HG03575 (cell line): Measurements from ENCODE around the gene KLHDC7A.

Source experiments
- ATAC-seq: cut with Tn5 transposase; IDR thresholded peaks from one replicate; pipeline ENCODE4 v1.9.1; 2021; ENCODE audit not compliant: unreplicated experiment, insufficient number of reproducible peaks, low FRiP score; ENCODE audit errors: extremely low read depth

KLHDC7A gene

GRCh38 chr1:18532390-18533170, 51.9 kb downstream of the KLHDC7A start:
- ATAC-seq: no peak

- no peak for ATAC-seq
Measured at GRCh38 chr1:18533259-18533658, 52.5 kb downstream of the KLHDC7A start.

GRCh38 chr1:18534810-18535205, 54.1 kb downstream of the KLHDC7A start:
- no peak for ATAC-seq
